ENCODE measurements around the gene MEF2A.

MEF2A gene

DNA sequence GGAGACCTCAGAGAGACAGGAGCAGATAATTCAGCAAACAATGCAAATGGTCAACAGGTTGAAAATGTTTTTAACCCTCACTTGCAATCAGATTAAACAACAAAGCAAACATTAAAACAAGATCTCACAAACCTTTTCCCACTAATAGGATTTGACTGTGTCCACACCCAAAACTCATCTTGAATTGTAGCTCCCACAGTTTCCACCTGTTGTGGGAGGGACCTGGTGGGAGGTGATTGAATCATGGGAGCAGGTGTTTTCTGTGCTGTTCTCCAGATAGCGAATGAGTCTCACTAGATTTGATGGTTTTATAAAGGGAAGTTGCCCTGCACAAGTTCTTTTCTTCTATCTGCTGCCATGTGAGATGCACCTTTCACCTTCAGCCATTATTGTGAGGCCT lies 168.8 kb downstream of the MEF2A start:
- TF ChIP-seq ZFX (IDR thresholded peaks at IDR 0.05) (no peak), CTCF (conservative IDR thresholded peaks at IDR 0.05) (no peak)
- no peak overlapping the region for H3K27ac ChIP-seq

- H3K27ac ChIP-seq: no peak overlapping the region
- TF ChIP-seq CTCF (conservative IDR thresholded peaks at IDR 0.05) (no peak), ZFX (IDR thresholded peaks at IDR 0.05) (no peak)
Measured at GRCh38 chr15:99735868-99736267, 170.1 kb downstream of the MEF2A start.

GRCh38 chr15:99736702-99737101 lies 170.9 kb downstream of the MEF2A start:
- no peak overlapping the region for H3K27ac ChIP-seq
- TF ChIP-seq ZFX (IDR thresholded peaks at IDR 0.05) (no peak), CTCF (conservative IDR thresholded peaks at IDR 0.05) (no peak)

DNA sequence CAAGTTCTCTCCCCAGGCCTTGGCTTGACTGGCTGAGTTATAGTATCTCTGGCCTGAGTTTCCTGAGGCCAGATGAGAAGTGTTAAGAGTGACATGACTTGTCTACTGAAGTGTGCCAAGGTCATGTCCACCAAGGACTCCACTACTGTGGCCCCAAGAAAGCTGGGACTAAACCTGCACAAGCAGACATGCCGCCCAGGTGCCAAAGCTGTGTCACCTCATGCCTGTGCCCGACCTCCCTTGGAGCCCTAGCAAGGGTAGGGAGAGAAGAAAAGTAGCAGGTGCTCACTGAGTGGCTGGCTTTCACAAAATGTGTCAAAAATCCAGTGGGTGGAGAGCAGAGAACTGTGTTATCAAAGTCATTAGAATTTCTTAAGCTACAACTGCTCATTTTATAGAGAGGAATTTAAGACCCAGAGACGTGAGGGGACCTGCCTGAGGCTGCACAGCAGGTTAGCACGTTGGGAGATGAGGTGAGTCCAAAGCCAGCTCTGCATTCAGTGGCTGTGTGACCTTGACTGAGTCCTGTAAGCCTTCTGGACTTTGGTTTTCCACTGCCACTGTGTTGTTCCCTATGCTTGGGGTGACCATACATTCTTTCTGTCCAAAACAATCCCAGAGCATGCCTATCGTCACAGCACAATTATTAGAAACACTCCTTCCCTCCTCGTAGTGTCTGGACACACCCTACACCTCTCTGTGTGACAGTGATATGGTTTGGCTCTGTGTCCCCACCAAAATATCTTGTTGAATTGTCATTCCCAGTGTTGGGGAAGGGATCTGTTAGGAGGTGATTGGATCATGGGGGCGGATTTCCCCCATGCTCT lies 172.4 kb downstream of the MEF2A start:
- TF ChIP-seq CTCF (conservative IDR thresholded peaks at IDR 0.05) (no peak), ZFX (IDR thresholded peaks at IDR 0.05) (no peak)
- H3K27ac ChIP-seq: no peak overlapping the region

DNA sequence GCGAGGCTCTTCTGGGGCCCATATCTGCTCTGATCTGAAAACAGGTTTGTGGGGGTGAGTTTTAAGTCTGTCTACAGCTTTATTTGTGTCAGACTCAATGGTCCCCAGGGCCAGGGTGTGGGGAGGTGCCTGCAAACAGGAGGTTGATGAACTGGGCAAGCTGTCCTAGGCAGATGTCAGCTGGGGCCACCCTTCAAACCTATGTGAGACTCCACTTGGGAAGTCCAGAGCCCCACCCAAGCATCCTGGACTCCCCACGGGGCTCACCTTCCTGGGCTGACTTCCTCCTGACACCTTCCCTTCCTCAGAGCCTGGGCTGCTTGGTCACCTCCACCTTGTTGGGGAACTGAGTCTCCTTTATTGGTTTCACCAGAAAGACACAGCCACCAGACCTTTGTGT lies 176.1 kb downstream of the MEF2A start:
- TF ChIP-seq ZFX (IDR thresholded peaks at IDR 0.05): no peak
- no peak for TF ChIP-seq CTCF (conservative IDR thresholded peaks at IDR 0.05)
- no peak overlapping the region for H3K27ac ChIP-seq

DNA sequence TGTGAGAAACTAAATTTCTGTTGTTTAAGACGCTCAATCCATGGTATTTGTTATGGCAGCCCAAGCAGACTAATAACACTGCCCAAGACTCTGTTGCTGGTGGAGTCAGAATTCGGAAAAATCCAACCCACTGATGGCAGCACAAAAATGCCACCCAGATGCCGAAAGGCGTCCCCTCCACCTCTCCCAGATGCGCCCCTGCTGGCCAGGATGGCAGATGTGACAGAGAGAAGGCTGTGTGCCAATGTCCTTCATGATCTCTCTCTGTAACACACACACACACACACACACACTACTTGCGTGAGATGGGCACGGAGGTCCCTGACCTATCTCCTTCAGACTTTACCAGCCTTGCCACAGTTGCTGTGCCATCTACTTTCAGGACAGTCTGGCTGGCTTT lies 178.4 kb downstream of the MEF2A start:
- H3K27ac ChIP-seq: no peak overlapping the region
- TF ChIP-seq ZFX (IDR thresholded peaks at IDR 0.05) (no peak), CTCF (conservative IDR thresholded peaks at IDR 0.05) (no peak; the same call in 1 of the 2 replicates)

DNA sequence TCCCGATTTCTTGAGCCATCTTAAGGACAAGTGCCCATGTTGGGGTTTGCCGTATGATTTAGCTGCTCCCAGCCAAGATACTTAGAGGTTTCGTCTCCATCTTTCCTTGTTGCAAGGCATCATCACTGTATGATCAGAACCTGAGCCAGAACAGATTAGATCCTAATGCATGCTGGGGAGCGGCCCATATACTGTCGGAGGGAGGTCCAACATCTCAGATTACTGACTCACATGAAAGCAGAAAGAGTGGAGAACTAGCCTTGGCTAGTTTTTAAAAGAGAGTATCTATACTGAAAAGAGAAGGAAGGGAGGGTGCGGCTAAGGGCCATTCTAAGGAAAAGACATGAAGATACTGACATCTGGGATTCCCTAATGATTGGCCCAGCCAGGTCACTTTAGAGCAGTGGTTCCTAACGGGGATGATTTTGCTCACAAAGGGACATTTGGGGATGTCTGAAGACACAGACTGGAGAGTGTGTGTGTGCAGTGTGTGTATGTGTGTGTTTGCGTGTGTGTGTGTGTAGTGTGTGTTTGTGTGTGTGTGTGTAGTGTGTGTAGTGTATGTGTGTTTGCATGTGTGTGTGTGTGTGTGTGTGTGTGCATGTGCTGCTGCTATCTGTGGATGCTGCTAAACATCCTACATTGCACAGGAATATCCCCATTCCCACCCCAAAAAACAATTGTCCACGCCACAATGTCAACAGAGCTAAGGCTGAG lies 179.7 kb downstream of the MEF2A start:
- TF ChIP-seq ZFX (IDR thresholded peaks at IDR 0.05) (no peak), CTCF (conservative IDR thresholded peaks at IDR 0.05) (no peak)
- no peak overlapping the region for H3K27ac ChIP-seq

Measured in C4-2B (cell line).